ENCODE measurements around the gene ACSS2.

DNA sequence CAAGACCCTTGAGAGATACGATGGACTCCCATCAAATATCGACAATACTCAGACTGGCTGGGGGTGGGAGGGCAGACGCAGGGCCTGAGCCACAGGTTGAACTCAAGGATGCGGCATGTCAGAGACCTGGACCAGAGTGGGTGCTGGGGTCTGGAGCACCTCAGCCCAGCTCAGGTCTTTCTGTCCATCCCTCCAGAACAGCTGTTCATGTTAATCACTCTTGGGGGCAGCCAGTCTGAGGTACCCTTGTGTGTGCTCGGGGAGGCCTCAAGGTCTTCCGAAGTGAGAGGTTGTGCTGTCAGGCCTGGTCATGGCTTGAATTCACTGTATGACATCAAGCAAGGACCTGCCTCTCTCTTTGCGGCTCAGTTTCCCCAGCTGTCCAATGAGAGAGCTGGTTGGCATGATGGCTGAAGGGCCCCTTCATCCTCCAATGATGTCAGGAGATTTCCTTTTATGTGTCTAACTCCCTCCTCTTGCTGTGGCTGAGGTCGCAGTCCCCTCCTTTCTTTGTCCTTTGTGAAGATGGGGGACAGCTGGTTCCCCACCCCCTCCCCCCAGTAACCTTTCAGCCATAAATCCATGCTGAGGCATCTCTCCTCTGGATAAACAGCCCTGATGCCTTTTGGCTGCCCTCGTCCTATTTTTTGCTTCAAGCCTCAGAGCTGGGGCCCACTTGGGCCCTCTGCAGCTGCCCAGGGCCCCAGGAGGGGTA, 94.6 kb downstream of the ACSS2 start:
- TF ChIP-seq, protein P1, sequence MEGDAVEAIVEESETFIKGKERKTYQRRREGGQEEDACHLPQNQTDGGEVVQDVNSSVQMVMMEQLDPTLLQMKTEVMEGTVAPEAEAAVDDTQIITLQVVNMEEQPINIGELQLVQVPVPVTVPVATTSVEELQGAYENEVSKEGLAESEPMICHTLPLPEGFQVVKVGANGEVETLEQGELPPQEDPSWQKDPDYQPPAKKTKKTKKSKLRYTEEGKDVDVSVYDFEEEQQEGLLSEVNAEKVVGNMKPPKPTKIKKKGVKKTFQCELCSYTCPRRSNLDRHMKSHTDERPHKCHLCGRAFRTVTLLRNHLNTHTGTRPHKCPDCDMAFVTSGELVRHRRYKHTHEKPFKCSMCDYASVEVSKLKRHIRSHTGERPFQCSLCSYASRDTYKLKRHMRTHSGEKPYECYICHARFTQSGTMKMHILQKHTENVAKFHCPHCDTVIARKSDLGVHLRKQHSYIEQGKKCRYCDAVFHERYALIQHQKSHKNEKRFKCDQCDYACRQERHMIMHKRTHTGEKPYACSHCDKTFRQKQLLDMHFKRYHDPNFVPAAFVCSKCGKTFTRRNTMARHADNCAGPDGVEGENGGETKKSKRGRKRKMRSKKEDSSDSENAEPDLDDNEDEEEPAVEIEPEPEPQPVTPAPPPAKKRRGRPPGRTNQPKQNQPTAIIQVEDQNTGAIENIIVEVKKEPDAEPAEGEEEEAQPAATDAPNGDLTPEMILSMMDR (IDR thresholded peaks at IDR 0.05): no peak
- TF ChIP-seq POLR2A (IDR thresholded peaks at IDR 0.05): no peak
